ENCODE measurements around the gene MAGEB1.
A peak's percentile ranks its signal among the peaks of the same experiment; 100 is the strongest.

MAGEB1 gene

GRCh38 chrX:30275498-30275897, 28.6 kb downstream of the MAGEB1 start:
- TF ChIP-seq GLIS3 (CRISPR knock-in tag; IDR thresholded peaks at IDR 0.05) (no peak), ARNTL (CRISPR knock-in tag; IDR thresholded peaks at IDR 0.05; ENCODE audit: borderline replicate concordance, low read depth) (no peak), ZNF8 (CRISPR knock-in tag; IDR thresholded peaks at IDR 0.05) (no peak), PPARA (CRISPR knock-in tag; IDR thresholded peaks at IDR 0.05; ENCODE audit: borderline replicate concordance) (no peak)
- peak; percentile 75 for ATAC-seq

GRCh38 chrX:30278365-30278764, 31.4 kb downstream of the MAGEB1 start:
- no peak for ATAC-seq
- TF ChIP-seq PATZ1 (CRISPR knock-in tag; IDR thresholded peaks at IDR 0.05; ENCODE audit: borderline replicate concordance) (no peak), ESRRG (CRISPR knock-in tag; IDR thresholded peaks at IDR 0.05) (no peak), ZNF70 (CRISPR knock-in tag; IDR thresholded peaks at IDR 0.05) (no peak), TSHZ2 (CRISPR knock-in tag; IDR thresholded peaks at IDR 0.05) (no peak), ZFP30 (CRISPR knock-in tag; IDR thresholded peaks at IDR 0.05) (no peak), OSR1 (CRISPR knock-in tag; IDR thresholded peaks at IDR 0.05) (no peak), CREB5 (CRISPR knock-in tag; IDR thresholded peaks at IDR 0.05; ENCODE audit: low read depth) (no peak), ARNTL (CRISPR knock-in tag; IDR thresholded peaks at IDR 0.05; ENCODE audit: borderline replicate concordance, low read depth) (no peak), CSRNP3 (CRISPR knock-in tag; IDR thresholded peaks at IDR 0.05) (no peak), TOX (CRISPR knock-in tag; IDR thresholded peaks at IDR 0.05; ENCODE audit: borderline replicate concordance) (no peak), RARB (CRISPR knock-in tag; IDR thresholded peaks at IDR 0.05) (no peak), POU6F1 (CRISPR knock-in tag; IDR thresholded peaks at IDR 0.05; ENCODE audit: borderline replicate concordance, low read depth) (no peak), CSDC2 (CRISPR knock-in tag; IDR thresholded peaks at IDR 0.05) (no peak), GLIS3 (CRISPR knock-in tag; IDR thresholded peaks at IDR 0.05) (no peak), SNAI2 (CRISPR knock-in tag; IDR thresholded peaks at IDR 0.05) (no peak), ISL1 (CRISPR knock-in tag; IDR thresholded peaks at IDR 0.05) (no peak), ZC3H10 (CRISPR knock-in tag; IDR thresholded peaks at IDR 0.05) (no peak)

- TF ChIP-seq ARNTL (CRISPR knock-in tag; IDR thresholded peaks at IDR 0.05; ENCODE audit: borderline replicate concordance, low read depth): no peak
- TF ChIP-seq POU6F1 (CRISPR knock-in tag; IDR thresholded peaks at IDR 0.05; ENCODE audit: borderline replicate concordance, low read depth): no peak
- TF ChIP-seq BACH2 (CRISPR knock-in tag; IDR thresholded peaks at IDR 0.05; ENCODE audit: borderline replicate concordance): no peak
- TF ChIP-seq ISL1 (CRISPR knock-in tag; IDR thresholded peaks at IDR 0.05): no peak
- no peak for TF ChIP-seq ZNF70 (CRISPR knock-in tag; IDR thresholded peaks at IDR 0.05)
- no peak for TF ChIP-seq RARB (CRISPR knock-in tag; IDR thresholded peaks at IDR 0.05)
- no peak for ATAC-seq
Measured at GRCh38 chrX:30280428-30280827, 33.5 kb downstream of the MAGEB1 start.

Data from SK-N-SH treated with all-trans-retinoic acid at 6 μM for 48 hours (cell line).